HepG2 (cell line): ENCODE results near the gene CRADD. TPM values are rescaled to one million over a fixed set of nuclear protein-coding genes. Genes with fewer than 3 reads are reported as not detected.

Source experiments
- ATAC-seq: fragments of 200-7000 bp; cut with Tn5 transposase; 3 replicates; pipeline ENCODE4 v1.9.1; 2020; ENCODE audit warnings: mild to moderate bottlenecking, moderate library complexity
- BruUV-seq: library from RNA; stranded (reverse); fragments of 400-500 nt; replicated peaks from 2 replicates; lab custom pipeline; 2021; lab: Mats Ljungman, UMichigan
- CTCF ChIA-PET: fragments of 300-600 bp; formaldehyde crosslinking; extraction: SDS; loops from one replicate; lab custom pipeline; 2021; ENCODE audit warnings: low total read pairs, inconsistent platforms, low intra/inter-chr PET ratio; lab: Yijun Ruan, JAX
- POLR2A ChIA-PET: fragments of 350-600 bp; sonication (Branson Sonifier 250); formaldehyde crosslinking; loops from one replicate; lab custom pipeline; 2020; ENCODE audit warnings: antibody characterized with exemption, inconsistent platforms; lab: Yijun Ruan, JAX
- DNase-seq: peaks from one replicate; pipeline ENCODE4 v3.0.0-alpha.2; 2015; ENCODE audit warnings: low spot score
- FAIRE-seq: peaks from 3 replicates; lab custom pipeline; 2011; peaks lifted over from hg19 to GRCh38; lab: Jason Lieb, UNC
- H2AFZ ChIP-seq: one replicate; pipeline ENCODE4 v1.6.1; 2011; ENCODE audit warnings: low read length, inconsistent platforms
- H3K27ac ChIP-seq: fragments of 300-600 bp; 3 replicates; pipeline ENCODE4 v1.8.0; 2011; ENCODE audit warnings: mixed run types, mild to moderate bottlenecking, mixed read lengths, low read length, inconsistent platforms; ENCODE audit not compliant: insufficient read depth; ENCODE audit errors: extremely low read length
- H3K27me3 ChIP-seq, 2 experiments: fragments of 200-600 bp in 1 of 2; 2 replicates in 1 of 2; 3 replicates in 1 of 2; pipeline versions ENCODE4 v1.6.0 to v1.8.0; 2011; ENCODE audit warnings: low read length in 2 of 2, mild to moderate bottlenecking in 2 of 2, moderate library complexity in 2 of 2, inconsistent platforms in 1 of 2; ENCODE audit not compliant: insufficient read depth in 2 of 2, control insufficient read depth in 1 of 2
- H3K36me3 ChIP-seq, 2 experiments: fragments of 200-600 bp in 1 of 2; replicated peaks in 1 of 2; 2 replicates in 1 of 2; 3 replicates in 1 of 2; pipeline versions ENCODE4 v1.5.1 to v1.8.0; 2011; ENCODE audit warnings: low read length in 2 of 2, inconsistent platforms in 1 of 2; ENCODE audit not compliant: insufficient read depth in 2 of 2, control insufficient read depth in 1 of 2
- H3K4me1 ChIP-seq: 2 replicates; pipeline ENCODE4 v1.5.1; 2012; ENCODE audit warnings: low read length, inconsistent platforms; ENCODE audit not compliant: insufficient read depth
- H3K4me2 ChIP-seq: 2 replicates; pipeline ENCODE4 v1.6.0; 2011; ENCODE audit warnings: low read depth, low read length, inconsistent platforms
- H3K4me3 ChIP-seq, 3 experiments: fragments of 200-600 bp in 1 of 3; sonication (generic), shearing (Covaris generic) in 1 of 3; replicated peaks in 1 of 3; 2 replicates each; pipeline ENCODE4 v1.5.1; 2011 to 2016; ENCODE audit warnings: low read length in 3 of 3, inconsistent platforms in 2 of 3, low read depth in 2 of 3, mild to moderate bottlenecking in 2 of 3, control low read depth in 1 of 3, mixed read lengths in 1 of 3; ENCODE audit not compliant: insufficient read depth in 1 of 3
- H3K79me2 ChIP-seq: one replicate; pipeline ENCODE4 v1.6.1; 2011; ENCODE audit warnings: low read length, inconsistent platforms; ENCODE audit not compliant: insufficient read depth
- H3K9ac ChIP-seq: 2 replicates; pipeline ENCODE4 v1.6.0; 2011; ENCODE audit warnings: mild to moderate bottlenecking, low read depth, low read length, inconsistent platforms; ENCODE audit not compliant: insufficient read depth
- H3K9me3 ChIP-seq: 2 replicates; pipeline ENCODE4 v1.5.1; 2012; ENCODE audit warnings: mild to moderate bottlenecking, low read length
- H4K20me1 ChIP-seq: 2 replicates; pipeline ENCODE4 v1.6.0; 2011; ENCODE audit warnings: inconsistent platforms, mild to moderate bottlenecking, low read length, moderate library complexity; ENCODE audit not compliant: insufficient read depth
- ARHGAP35 ChIP-seq: sonication (generic); formaldehyde crosslinking; IDR thresholded peaks from 2 replicates; pipeline ENCODE4 v1.9.0; 2022; ENCODE audit warnings: mild to moderate bottlenecking, inconsistent platforms, moderate library complexity, missing genetic modification reagents, borderline replicate concordance
- EEA1 ChIP-seq: sonication (generic); formaldehyde crosslinking; IDR thresholded peaks from 2 replicates; pipeline ENCODE4 v1.5.1; 2020; ENCODE audit warnings: mild to moderate bottlenecking, missing genetic modification reagents, borderline replicate concordance
- GATA4 ChIP-seq: sonication (generic); IDR thresholded peaks from 2 replicates; pipeline ENCODE4 v1.6.1; 2016; ENCODE audit warnings: antibody characterized with exemption, low read depth, borderline replicate concordance
- KLF16 ChIP-seq, 2 experiments: sonication (generic) in 1 of 2; formaldehyde crosslinking in 1 of 2; IDR thresholded peaks; 2 replicates each; pipeline versions ENCODE4 v1.6.1 to v1.8.0; 2016 to 2023; ENCODE audit warnings: missing genetic modification reagents in 2 of 2, missing compliant biosample characterization in 1 of 2
- KLF9 ChIP-seq: IDR thresholded peaks from 2 replicates; pipeline ENCODE4 v1.6.1; 2016; ENCODE audit warnings: low read depth
- NFYB ChIP-seq: sonication (generic); formaldehyde crosslinking; IDR thresholded peaks from 2 replicates; pipeline ENCODE4 v1.4.0; 2020; ENCODE audit warnings: missing genetic modification reagents
- NR0B2 ChIP-seq: sonication (generic); formaldehyde crosslinking; IDR thresholded peaks from 2 replicates; pipeline ENCODE4 v1.4.0; 2020; ENCODE audit warnings: mild to moderate bottlenecking, missing genetic modification reagents
- SMARCC2 ChIP-seq: fragments of 450-650 bp; IDR thresholded peaks from 2 replicates; pipeline ENCODE4 v1.6.1; 2017; ENCODE audit warnings: antibody characterized with exemption, mild to moderate bottlenecking
- TBL1XR1 ChIP-seq: fragments of 150-350 bp; IDR thresholded peaks from 2 replicates; pipeline ENCODE4 v1.6.1; 2014; ENCODE audit warnings: borderline replicate concordance, low read length; ENCODE audit not compliant: partially characterized antibody
- ZFP91 ChIP-seq: sonication (generic); formaldehyde crosslinking; IDR thresholded peaks from 2 replicates; pipeline ENCODE4 v1.9.0; 2022; ENCODE audit warnings: missing genetic modification reagents, mild to moderate bottlenecking, borderline replicate concordance
- ZMAT3 ChIP-seq: sonication (generic); formaldehyde crosslinking; conservative IDR thresholded peaks from 2 replicates; pipeline ENCODE4 v1.7.0; 2021; ENCODE audit warnings: missing genetic modification reagents
- ZNF138 ChIP-seq: sonication (generic); formaldehyde crosslinking; IDR thresholded peaks from 2 replicates; pipeline ENCODE4 v1.5.0; 2020; ENCODE audit warnings: mild to moderate bottlenecking, low read depth, missing genetic modification reagents
- ZNF18 ChIP-seq: sonication (generic); formaldehyde crosslinking; IDR thresholded peaks from 2 replicates; pipeline ENCODE4 v1.8.0; 2022; ENCODE audit warnings: mild to moderate bottlenecking, missing genetic modification reagents; ENCODE audit not compliant: insufficient replicate concordance
- ZNF557 ChIP-seq: sonication (generic); formaldehyde crosslinking; IDR thresholded peaks from 2 replicates; pipeline ENCODE4 v1.4.0; 2020; ENCODE audit warnings: missing genetic modification reagents
- ZNF720 ChIP-seq: sonication (generic); formaldehyde crosslinking; IDR thresholded peaks from 2 replicates; pipeline ENCODE4 v1.4.0; 2020; ENCODE audit warnings: missing genetic modification reagents
- WGBS: methylation state at CpG from one replicate; pipeline ENCODE4 v1.1.6; 2017; ENCODE audit warnings: low lambda C conversion rate; 5-methylcytosine and 5-hydroxymethylcytosine counted together
- in situ Hi-C: cut with HindIII; loops from 2 replicates; pipeline ENCODE4 v1.10.0; 2017; ENCODE audit warnings: low pct_unique_long_range_greater_than_20kb; ENCODE audit not compliant: extremely low pct_ligation_motif_present
- intact Hi-C: fragments of 100-400 bp; cut with micrococcal nuclease; formaldehyde crosslinking; loops from one replicate; pipeline ENCODE4 v1.10.0; 2022; ENCODE audit not compliant: unreplicated experiment
- polyA plus RNA-seq, 8 experiments: library from polyadenylated mRNA; depleted of rRNA in 3 of 8; stranded (reverse) in 7 of 8; unstranded in 1 of 8; fragments of >200 nt; fragmentation: Illumina TruSeq in 4 of 8; extraction: Trizol in 4 of 8; gene quantifications; 2 replicates each; pipeline versions ENCODE4 v1.2.1 to v1.2.3, GENCODE V29; 2011 to 2016; ENCODE audit warnings: low read depth in 4 of 8, missing spikeins in 1 of 8, mixed read lengths in 1 of 8; ENCODE audit not compliant: insufficient read depth in 1 of 8
- total RNA-seq, 5 experiments: library from RNA; depleted of rRNA; stranded (reverse); fragments of >200 nt; fragmentation: Illumina TruSeq; extraction: Trizol; gene quantifications; 2 replicates each; pipeline ENCODE4 v1.2.3, GENCODE V29; 2016; ENCODE audit warnings: low read depth in 1 of 5

The CRADD gene
- total and polyA plus RNA-seq, 2 of the 13 experiments (the other 11 are each of a cell fraction or from before 2014, with no cell fraction given), result 12.4 to 18.8 TPM

GRCh38 chr12:93733358-93733757, 56.2 kb downstream of the CRADD start:
- no peaks in the 10 kb centered on the region for H4K20me1 ChIP-seq

GRCh38 chr12:93733928-93734327, 56.8 kb downstream of the CRADD start:
- no peaks in the 10 kb centered on the region for H3K36me3 ChIP-seq
- H3K79me2 ChIP-seq, result no peaks in the 10 kb centered on the region
- no peak overlapping the region for H3K4me2 ChIP-seq
- H3K9ac ChIP-seq, result no peak overlapping the region
- no peak overlapping the region for H3K27ac ChIP-seq
- H3K4me3 ChIP-seq, result no peak overlapping the region
- peaks cover 29% of the 10 kb centered on the region for H3K4me1 ChIP-seq
- no TSS peak for BruUV-seq
- in situ Hi-C loops, result no loop called here
- ChIA-PET CTCF (no interaction called here), POLR2A (no interaction called here)
- DNase-seq, result no peak
- H4K20me1 ChIP-seq, result no peaks in the 10 kb centered on the region
- intact Hi-C loops, result no loop called here
- ATAC-seq, result no peak
- H3K9me3 ChIP-seq, result no peaks in the 10 kb centered on the region
- H3K27me3 ChIP-seq, result no peaks in the 10 kb centered on the region
- FAIRE-seq, result no peak
- H2AFZ ChIP-seq, result no peak overlapping the region
- 96% methylated on average over 5 of the region's 5 CpGs for WGBS
- no peak for TF ChIP-seq ARHGAP35 (CRISPR knock-in tag)
- TF ChIP-seq ZNF557 (CRISPR knock-in tag), result no peak
- TF ChIP-seq KLF16 (CRISPR knock-in tag; IDR thresholded peaks at IDR 0.05), result no peak
- TF ChIP-seq KLF9 (CRISPR knock-in tag), result no peak
- TF ChIP-seq ZNF18 (CRISPR knock-in tag), result no peak
- TF ChIP-seq ZMAT3 (CRISPR knock-in tag), result no peak
- TF ChIP-seq SMARCC2, result no peak
- no peak for TF ChIP-seq NFYB
- TF ChIP-seq NR0B2 (CRISPR knock-in tag), result no peak
- no peak for TF ChIP-seq ZFP91
- no peak for TF ChIP-seq TBL1XR1
- no peak for TF ChIP-seq ZNF138

More at GRCh38 chr12:93733358-93733757, 56.2 kb downstream of the CRADD start:
- FAIRE-seq (no peak), DNase-seq (no peak), ATAC-seq (no peak)
- H3K4me2 ChIP-seq, result no peak overlapping the region
- H2AFZ ChIP-seq, result no peak overlapping the region
- intact Hi-C loops (no loop called here), in situ Hi-C loops (no loop called here)
- no peak overlapping the region for H3K4me3 ChIP-seq
- ChIA-PET POLR2A (no interaction called here), CTCF (no interaction called here)
- no peaks in the 10 kb centered on the region for H3K36me3 ChIP-seq
- no peaks in the 10 kb centered on the region for H3K79me2 ChIP-seq
- no peaks in the 10 kb centered on the region for H3K9me3 ChIP-seq
- H3K4me1 ChIP-seq, result peaks cover 34% of the 10 kb centered on the region
- no TSS peak for BruUV-seq
- no peak overlapping the region for H3K27ac ChIP-seq
- 91% methylated on average over 3 of the region's 3 CpGs for WGBS
- no peaks in the 10 kb centered on the region for H3K27me3 ChIP-seq
- no peak overlapping the region for H3K9ac ChIP-seq
- TF ChIP-seq EEA1 (CRISPR knock-in tag), result no peak
- no peak for TF ChIP-seq ZNF720 (CRISPR knock-in tag)
- no peak for TF ChIP-seq GATA4
